ENCODE results near the gene PYDC1. TPM values are rescaled to one million over a fixed set of nuclear protein-coding genes. Genes with fewer than 3 reads are reported as not detected.

Gene PYDC1
- total RNA-seq, 4 donors from 2014 or later = not detected

DNA sequence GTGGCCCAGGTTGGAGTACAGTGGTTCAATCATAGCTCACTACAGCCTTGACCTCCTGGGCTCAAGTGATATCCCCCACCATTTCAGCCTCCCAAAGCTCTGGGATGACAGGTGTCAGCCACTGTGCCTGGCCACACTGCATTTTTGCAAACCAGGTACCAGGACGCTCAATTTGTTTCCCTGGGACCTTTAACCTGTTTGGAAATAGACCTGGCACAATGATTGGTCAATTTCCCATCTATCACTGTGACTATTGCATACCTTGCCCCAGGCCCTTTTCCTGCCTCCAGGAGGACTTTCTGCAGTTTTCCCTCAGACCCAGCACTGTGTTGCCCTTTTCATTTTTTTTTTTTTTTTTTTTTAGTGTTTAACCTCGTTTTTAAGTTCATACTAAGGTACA, 48.1 kb downstream of the PYDC1 start:
- Histone ChIP-seq H3K27ac (no peak overlapping the region), H3K9me3 (no peaks in the 10 kb centered on the region), H3K4me1 (no peaks in the 10 kb centered on the region), H3K36me3 (no peaks in the 10 kb centered on the region), H3K27me3 (no peaks in the 10 kb centered on the region), H3K4me3 (no peak overlapping the region)
- in situ Hi-C loops (cut with MboI; ENCODE audit: low pct_ligation_motif_present in 1 of 4, low pct_unique_long_range_greater_than_20kb in 1 of 4, low sequenced_read_pairs in 3 of 4) (loop anchor here in 1 of 4 donors (25.0 kb wide), 1 partner anchor 182 kb away; the partner anchor contains the start of gene HSD3B7), intact Hi-C loops (cut with DNase I; ENCODE audit: low total_unique reads) (no loop called here)
- no peak for TF ChIP-seq POLR2A (IDR thresholded peaks at IDR 0.05)
- no peak for TF ChIP-seq EP300 (IDR thresholded peaks at IDR 0.05; ENCODE audit: low read depth)
- no peak for TF ChIP-seq POLR2AphosphoS5 (IDR thresholded peaks at IDR 0.05)
- TF ChIP-seq, protein P1, sequence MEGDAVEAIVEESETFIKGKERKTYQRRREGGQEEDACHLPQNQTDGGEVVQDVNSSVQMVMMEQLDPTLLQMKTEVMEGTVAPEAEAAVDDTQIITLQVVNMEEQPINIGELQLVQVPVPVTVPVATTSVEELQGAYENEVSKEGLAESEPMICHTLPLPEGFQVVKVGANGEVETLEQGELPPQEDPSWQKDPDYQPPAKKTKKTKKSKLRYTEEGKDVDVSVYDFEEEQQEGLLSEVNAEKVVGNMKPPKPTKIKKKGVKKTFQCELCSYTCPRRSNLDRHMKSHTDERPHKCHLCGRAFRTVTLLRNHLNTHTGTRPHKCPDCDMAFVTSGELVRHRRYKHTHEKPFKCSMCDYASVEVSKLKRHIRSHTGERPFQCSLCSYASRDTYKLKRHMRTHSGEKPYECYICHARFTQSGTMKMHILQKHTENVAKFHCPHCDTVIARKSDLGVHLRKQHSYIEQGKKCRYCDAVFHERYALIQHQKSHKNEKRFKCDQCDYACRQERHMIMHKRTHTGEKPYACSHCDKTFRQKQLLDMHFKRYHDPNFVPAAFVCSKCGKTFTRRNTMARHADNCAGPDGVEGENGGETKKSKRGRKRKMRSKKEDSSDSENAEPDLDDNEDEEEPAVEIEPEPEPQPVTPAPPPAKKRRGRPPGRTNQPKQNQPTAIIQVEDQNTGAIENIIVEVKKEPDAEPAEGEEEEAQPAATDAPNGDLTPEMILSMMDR (IDR thresholded peaks at IDR 0.05) = no peak
- WGBS, 2 donors (ENCODE audit: low coverage in 1 of 2) = 39 to 79% methylated on average over 2 of the region's 2 CpGs
- no peak for DNase-seq

- Histone ChIP-seq H3K4me1 (no peaks in the 10 kb centered on the region), H3K27me3 (no peaks in the 10 kb centered on the region), H3K36me3 (no peaks in the 10 kb centered on the region), H3K9me3 (no peaks in the 10 kb centered on the region), H3K27ac (no peak overlapping the region), H3K4me3 (no peak overlapping the region)
- intact Hi-C loops (cut with DNase I; ENCODE audit: low total_unique reads) = no loop called here
- TF ChIP-seq, protein P1 (IDR thresholded peaks at IDR 0.05) = no peak
- TF ChIP-seq POLR2AphosphoS5 (IDR thresholded peaks at IDR 0.05) (no peak), POLR2A (IDR thresholded peaks at IDR 0.05) (no peak), EP300 (IDR thresholded peaks at IDR 0.05; ENCODE audit: low read depth) (no peak)
- DNase-seq = no peak
- in situ Hi-C loops (cut with MboI; ENCODE audit: low pct_ligation_motif_present in 1 of 4, low pct_unique_long_range_greater_than_20kb in 1 of 4, low sequenced_read_pairs in 3 of 4) = loop anchor here in 1 of 4 donors (25.0 kb wide), 1 partner anchor 180 kb away; the partner anchor contains the start of gene HSD3B7
- WGBS, 2 donors (ENCODE audit: low coverage in 1 of 2) = 90 to 91% methylated on average over 4 to 8 of the region's 8 CpGs
Measured at GRCh38 chr16:31167315-31167714, 49.6 kb downstream of the PYDC1 start.

Small RNAs within 50 kb of the gene (small RNA-seq; reads per million reads assigned to genes)
- 0 reads per million in 4 donors for gene NDUFA3P6

Other genes starting within 250 kb of the PYDC1 start
- gene HSD3B7, start 231.9 kb downstream of the PYDC1 start, total RNA-seq = 10 to 100 TPM in 3 of 4 donors, 1 to 10 TPM in 1; 7.0 to 31.8 (median 29.6) TPM
- gene STX1B, start 206.5 kb downstream of the PYDC1 start, total RNA-seq = 1 to 10 TPM in 1 of 4 donors, under 1 TPM in 1, not detected in 2; 0.41 to 1.3 TPM
- 100 to 1,000 TPM in 2 of 4 donors, 10 to 100 TPM in 2; 50.8 to 163 (median 79.7) TPM for gene STX4, start 183.6 kb downstream of the PYDC1 start, total RNA-seq
- gene ZNF668, start 142.9 kb downstream of the PYDC1 start, total RNA-seq = 10 to 100 TPM in 2 of 4 donors, 1 to 10 TPM in 2; 7.9 to 17.9 (median 10.2) TPM
- gene ZNF646, start 142.7 kb downstream of the PYDC1 start, total RNA-seq = 10 to 100 TPM; 12.0 to 26.7 (median 23.5) TPM
- 1 to 10 TPM; 1.1 to 5.2 (median 3.1) TPM for gene PRSS53, start 128.2 kb downstream of the PYDC1 start, total RNA-seq
- 10 to 100 TPM; 29.5 to 89.0 (median 72.0) TPM for gene VKORC1, start 122.3 kb downstream of the PYDC1 start, total RNA-seq
- 10 to 100 TPM; 46.8 to 56.5 (median 51.3) TPM for gene BCKDK, start 108.7 kb downstream of the PYDC1 start, total RNA-seq
- gene KAT8, start 99.5 kb downstream of the PYDC1 start, total RNA-seq = 10 to 100 TPM; 61.0 to 93.5 (median 62.1) TPM
- gene PRSS8, start 81.4 kb downstream of the PYDC1 start, total RNA-seq = 100 to 1,000 TPM; 101 to 510 (median 372) TPM
- 10 to 100 TPM in 1 of 4 donors, 1 to 10 TPM in 2, not detected in 1; 8.1 to 42.3 (median 9.8) TPM for gene PRSS36, start 67.1 kb downstream of the PYDC1 start, total RNA-seq
- 100 to 1,000 TPM in 1 of 4 donors, 10 to 100 TPM in 3; 43.6 to 116 (median 59.0) TPM for gene FUS, start 37.0 kb downstream of the PYDC1 start, total RNA-seq
- 100 to 1,000 TPM in 2 of 4 donors, 10 to 100 TPM in 2; 33.3 to 128 (median 90.6) TPM for gene PYCARD, start 14.4 kb downstream of the PYDC1 start, total RNA-seq
- under 1 TPM in 1 of 4 donors, not detected in 3; 0.14 TPM for gene TRIM72, start 3.0 kb downstream of the PYDC1 start, total RNA-seq
- gene ITGAM, start 42.8 kb upstream of the PYDC1 start, total RNA-seq = 10 to 100 TPM in 1 of 4 donors, 1 to 10 TPM in 3; 1.1 to 11.5 (median 2.3) TPM
- gene ITGAX, start 138.0 kb upstream of the PYDC1 start, total RNA-seq = 1 to 10 TPM in 3 of 4 donors, not detected in 1; 1.2 to 3.8 (median 3.7) TPM
- gene ITGAD, start 176.2 kb upstream of the PYDC1 start, total RNA-seq = under 1 TPM in 1 of 4 donors, not detected in 3; 0.75 TPM
- not detected for gene COX6A2, start 211.2 kb upstream of the PYDC1 start, total RNA-seq
- gene ZNF843, start 225.7 kb upstream of the PYDC1 start, total RNA-seq = under 1 TPM in 2 of 4 donors, not detected in 2; 0.14 to 0.79 TPM
- 10 to 100 TPM in 1 of 4 donors, 1 to 10 TPM in 3; 3.2 to 17.6 (median 8.4) TPM for gene ARMC5, start 242.4 kb upstream of the PYDC1 start, total RNA-seq